Measurements from ENCODE around the gene TUBA4A.

TUBA4A gene

DNA sequence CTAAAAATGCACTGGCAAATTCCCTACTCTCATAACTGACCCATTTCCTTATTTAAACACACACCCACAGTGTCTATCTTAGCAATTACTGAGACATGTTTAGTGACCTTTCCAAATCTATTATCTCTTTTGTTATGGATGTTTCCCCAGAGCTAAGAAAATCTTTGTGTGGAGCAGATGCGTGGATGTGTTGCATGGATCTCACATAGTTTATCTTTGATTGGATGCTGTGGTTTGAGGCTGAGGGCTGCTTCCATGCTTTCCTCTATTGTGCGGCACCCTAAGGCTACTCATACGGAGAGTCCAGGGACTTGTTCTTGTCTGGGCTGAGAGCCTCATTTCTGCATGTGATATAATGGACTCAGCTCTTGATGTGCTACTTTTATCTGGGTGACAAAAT lies 19.4 kb downstream of the TUBA4A start:
- DNase-seq (ENCODE audit: low read depth): no peak

DNA sequence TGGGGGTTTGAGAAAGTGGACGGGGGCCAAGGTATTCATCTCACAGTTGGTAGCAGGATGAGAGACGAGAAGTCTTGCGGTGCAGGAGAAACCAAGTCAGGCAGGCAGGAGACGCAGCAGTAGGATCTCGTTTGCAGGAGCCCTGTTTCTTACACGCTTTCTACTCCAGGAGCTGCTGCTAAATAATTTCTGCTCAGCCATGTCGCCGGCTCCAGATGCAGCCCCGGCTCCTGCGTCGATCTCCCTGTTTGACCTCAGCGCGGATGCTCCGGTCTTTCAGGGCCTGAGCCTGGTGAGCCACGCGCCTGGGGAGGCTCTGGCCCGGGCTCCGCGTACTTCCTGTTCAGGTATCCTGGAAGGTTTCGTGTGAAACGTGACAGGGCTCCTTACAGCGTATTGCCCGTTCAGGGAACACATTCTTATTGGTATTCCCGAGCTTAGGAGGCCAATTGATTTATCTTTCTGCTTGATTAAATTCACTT lies 23.6 kb downstream of the TUBA4A start:
- no peak for DNase-seq (ENCODE audit: low read depth)

DNA sequence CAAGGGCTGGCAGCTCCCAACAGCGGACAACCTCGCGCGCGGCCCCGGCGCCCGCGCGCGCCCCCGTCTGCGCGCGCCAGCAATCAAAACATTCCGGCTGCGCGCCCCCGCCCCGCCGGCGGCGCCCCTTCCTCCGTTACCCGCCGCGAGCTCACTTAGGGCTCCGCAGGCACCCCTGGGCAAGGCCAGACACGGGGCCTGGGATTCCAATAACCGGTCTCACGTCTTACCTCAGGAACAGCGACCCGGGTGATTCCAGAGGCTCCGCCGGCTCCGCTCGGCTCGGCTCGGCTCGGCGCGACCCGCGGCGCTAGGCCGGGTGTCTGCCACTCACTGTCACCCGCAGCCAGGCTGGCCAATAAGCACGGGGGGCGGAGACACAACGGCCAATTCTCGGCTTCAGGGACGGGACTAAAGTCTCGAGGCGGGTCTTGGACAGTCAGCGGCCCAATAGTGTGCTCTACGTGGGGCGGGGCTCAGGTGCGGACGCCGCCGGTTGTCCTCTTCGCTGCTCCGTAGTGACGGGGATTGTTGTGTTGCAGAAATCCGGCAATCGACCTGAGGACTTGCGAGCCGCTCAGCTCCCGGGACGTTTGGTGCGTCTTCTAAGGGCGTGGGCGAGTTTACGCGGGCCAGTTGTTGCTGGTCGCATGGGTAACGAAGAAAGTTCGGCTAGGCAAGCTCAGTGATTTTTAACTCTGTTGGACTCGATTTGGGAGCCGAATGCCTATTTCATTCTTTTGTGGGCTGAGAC lies 24.2 kb downstream of the TUBA4A start, which contains the start of the genes ANKZF1 and ATG9A:
ANKZF1 (plus strand) TSS at position 502 of the 754 bp plus-strand sequence. CDS start 452 bp downstream, outside the sequence.
ATG9A (minus strand) TSS at position 332 of the 754 bp plus-strand sequence. CDS start 1,612 bp downstream, outside the sequence.
- DNase-seq (ENCODE audit: low read depth): peak; percentile 98

DNA sequence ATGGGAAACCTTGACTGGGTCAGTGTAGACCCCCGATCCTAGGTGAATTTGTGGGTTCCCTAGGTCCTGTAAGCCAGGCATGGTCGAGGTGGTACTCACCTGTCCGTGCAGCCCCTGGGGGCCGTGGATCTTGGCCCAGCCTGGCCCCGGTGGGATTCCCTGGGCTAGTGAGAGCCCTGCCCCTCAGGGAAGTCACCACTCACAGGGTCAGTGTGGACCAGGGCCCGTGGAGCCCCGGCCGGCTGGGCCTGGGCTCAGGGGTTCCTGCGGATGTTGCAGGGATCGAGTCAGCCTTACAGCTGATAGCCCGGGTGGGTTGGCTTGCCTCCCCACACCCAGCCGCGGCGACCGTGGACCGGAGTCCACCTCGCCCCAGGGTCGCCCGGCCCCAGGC lies 24.8 kb downstream of the TUBA4A start:
- no peak for DNase-seq (ENCODE audit: low read depth)

DNA sequence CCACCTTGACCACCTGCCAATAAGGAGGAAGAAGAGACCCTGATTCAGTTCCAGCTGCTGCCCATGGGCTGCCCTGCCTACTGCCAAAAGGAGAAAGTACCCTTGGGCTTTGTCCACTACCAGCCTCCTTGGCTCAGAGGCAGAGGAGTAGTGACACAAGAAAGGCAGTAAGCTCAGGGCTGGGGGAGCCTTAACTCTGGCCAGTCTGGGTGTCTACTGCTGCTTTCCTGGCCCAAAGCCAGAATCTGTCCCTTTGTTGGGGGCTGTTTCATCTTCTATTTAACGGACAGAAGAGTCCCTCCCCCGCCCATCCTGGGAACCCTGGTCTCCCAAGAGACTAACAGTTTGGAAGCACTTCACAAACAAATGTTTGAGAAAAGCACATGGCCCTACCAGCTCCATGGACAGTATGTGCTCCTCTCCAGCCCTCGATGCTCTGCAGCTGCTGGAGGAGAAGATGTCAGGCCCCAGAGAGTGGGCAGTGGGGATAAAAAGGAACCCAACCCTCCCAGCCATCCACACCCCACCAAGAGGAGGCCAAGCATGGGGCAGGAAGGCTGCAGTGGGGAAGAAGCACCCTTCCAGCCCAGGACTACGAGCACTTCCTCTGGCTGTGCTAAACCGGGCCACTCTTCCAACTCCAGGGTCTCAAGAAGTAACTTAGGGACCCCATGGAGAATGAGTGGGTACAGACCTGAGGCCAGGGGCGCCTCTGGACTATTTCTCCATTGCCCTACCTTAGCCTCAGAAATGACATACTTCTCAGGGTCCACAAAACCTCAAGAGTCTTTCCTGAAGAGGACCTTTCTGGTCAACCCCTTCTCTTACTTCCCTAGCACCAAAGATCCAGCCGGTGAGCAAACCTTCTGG lies 25.4 kb downstream of the TUBA4A start:
- no peak for DNase-seq (ENCODE audit: low read depth)

DNA sequence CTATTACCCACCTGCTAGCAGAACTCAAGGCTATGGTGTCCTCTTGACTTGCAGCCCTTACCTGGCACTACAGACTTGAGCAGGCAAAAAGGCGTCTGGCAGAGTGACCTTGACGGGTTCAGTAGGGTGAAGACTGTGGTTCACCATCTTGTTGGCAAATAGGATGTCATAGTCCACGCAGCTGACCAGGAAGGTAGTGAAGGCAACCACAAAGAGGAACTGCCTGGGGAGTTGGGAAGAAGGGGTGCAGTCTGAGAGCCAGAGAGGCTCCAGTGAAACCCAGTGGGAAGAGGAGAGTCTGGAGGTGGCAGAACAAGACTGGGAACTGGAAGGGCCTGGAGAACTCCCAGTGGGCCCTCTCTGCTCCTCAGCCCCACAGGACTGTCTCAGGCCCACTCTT lies 28.4 kb downstream of the TUBA4A start:
- no peak for DNase-seq (ENCODE audit: low read depth)

DNA sequence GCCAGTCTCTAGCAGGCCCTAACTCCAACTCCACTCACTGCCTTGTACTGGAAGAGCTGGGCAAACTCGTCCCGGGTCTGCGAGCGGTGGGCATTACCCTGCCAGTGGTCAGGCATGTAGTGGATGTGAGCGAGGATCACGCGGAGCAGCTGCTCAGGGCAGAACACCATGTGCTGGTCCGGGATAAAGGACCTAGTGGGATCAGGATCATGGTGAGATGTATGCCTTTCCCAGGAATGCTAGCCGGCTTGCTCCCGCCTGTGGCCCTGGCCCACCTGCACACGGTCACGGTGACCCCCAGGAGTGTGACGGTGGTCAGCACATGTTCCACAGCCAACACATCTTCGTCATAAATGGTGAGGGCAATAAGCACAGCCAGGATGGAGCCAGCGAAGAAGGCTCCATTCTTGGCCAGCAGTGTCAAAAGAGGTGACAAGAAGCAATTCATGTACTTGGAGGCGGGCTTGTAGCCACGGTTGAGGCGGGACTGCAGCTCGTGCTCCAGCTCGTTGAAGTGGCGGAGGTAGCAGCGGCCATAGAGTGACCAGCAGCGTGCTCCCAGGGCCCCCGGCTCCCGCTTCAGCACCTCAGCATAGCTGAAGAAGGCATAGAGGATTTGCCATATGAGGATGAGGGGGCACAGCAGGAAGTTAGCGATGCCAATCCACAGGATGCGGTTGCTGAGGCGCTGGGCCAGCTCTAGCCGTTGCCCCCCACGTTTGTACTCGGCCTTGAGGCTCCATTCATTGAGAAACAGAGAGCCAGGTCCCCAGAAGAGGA lies 29.7 kb downstream of the TUBA4A start:
- DNase-seq (ENCODE audit: low read depth): no peak

DNA sequence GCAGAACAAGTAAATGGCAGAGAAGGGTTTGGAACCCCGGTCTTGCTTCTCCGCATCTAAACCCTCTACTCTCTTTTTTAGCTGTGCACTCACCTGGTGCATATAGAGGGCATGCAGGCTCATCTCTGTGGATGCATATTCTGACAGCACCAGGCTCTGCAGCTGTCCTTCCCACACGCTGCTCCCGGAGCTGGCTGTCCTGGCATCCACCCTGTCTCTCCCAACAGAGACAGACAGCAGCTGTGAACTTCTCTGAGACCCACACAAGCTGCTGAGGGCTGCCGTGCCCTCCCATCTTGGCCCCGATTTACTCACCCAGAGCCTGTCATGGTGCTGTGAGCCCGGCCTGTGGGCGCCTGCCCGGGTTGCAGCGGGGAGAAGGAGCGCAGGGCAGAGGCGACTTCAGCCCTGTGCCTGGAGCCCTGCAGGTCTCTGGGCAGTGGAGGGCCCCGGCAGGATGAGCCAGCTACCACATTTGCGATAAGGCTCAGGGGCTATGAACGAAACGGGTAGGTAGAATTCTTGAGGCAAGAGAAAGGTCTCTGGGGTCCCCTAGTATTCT lies 31.7 kb downstream of the TUBA4A start:
- DNase-seq (ENCODE audit: low read depth): no peak

DNA sequence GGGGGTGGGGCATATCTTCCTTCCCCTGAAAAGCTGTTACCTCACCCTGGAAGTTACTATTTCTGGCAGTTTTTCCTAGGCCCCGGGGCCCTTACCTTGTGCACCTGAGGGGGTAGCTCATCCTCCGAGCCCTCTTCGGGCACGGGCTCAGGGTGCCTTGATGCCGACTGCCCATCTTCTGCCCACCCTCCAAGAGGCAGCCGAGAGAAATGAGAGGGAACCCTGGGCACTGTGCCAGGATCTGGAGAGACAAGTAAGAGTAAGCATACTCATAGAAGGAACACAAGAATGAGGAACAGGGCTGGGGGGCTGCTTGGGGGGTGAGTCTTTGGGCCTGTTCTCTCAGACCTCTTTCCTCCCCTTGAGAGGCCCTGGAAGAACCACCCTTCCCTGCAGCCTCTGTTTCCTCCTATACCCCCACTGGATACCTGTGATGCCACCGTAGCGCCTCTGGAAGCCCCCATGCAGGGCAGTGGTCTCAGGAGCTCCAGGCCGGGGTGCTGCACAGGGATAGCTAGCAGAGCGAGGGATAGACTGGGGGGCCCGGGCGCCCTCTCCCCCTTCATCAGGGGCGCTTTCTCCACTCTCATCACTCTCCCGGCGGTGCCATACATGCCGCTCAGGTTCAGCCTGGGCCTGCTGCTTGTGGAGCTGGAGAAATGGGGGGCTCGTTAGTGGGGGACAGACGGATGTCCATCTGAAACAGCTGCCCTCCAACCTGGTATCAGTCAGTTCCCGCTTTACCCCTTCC lies 32.9 kb downstream of the TUBA4A start:
- no peak for DNase-seq (ENCODE audit: low read depth)

DNA sequence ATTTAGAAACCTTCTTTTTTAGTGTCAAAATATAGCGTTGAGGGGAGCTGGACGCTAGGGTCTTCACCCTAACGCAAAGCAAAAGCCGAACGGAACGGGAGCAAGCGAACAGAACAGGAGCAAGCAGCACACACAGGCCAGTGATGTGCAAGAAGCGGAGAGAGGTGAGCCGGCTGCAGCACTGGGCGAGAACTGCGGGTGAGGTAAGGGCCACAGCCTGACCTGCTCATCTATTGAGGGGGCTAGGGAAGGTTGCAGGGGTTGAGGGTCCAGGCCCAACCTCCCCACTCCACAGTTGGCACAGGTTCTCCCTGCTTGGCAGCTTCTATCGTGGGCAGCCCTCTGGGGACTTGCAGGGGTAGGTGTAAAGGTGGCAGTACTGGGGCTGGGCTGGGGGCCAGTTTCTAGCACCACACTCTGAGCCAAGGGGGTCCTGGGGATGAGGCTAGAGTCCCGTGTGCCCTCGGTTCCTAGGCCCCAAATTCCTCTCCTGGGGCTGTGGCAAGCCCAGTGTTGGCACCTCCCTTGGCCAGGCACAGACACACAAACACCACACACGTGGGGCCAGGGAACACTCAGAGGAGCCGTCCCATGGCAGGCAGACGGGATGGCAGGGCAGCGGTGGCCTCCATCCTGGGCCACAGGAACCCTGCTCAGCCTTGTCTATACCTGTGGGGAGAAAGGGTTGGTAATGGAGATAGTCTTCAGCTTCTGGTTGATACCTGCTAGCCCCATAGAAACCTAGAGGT lies 33.8 kb downstream of the TUBA4A start:
- DNase-seq (ENCODE audit: low read depth): no peak

DNA sequence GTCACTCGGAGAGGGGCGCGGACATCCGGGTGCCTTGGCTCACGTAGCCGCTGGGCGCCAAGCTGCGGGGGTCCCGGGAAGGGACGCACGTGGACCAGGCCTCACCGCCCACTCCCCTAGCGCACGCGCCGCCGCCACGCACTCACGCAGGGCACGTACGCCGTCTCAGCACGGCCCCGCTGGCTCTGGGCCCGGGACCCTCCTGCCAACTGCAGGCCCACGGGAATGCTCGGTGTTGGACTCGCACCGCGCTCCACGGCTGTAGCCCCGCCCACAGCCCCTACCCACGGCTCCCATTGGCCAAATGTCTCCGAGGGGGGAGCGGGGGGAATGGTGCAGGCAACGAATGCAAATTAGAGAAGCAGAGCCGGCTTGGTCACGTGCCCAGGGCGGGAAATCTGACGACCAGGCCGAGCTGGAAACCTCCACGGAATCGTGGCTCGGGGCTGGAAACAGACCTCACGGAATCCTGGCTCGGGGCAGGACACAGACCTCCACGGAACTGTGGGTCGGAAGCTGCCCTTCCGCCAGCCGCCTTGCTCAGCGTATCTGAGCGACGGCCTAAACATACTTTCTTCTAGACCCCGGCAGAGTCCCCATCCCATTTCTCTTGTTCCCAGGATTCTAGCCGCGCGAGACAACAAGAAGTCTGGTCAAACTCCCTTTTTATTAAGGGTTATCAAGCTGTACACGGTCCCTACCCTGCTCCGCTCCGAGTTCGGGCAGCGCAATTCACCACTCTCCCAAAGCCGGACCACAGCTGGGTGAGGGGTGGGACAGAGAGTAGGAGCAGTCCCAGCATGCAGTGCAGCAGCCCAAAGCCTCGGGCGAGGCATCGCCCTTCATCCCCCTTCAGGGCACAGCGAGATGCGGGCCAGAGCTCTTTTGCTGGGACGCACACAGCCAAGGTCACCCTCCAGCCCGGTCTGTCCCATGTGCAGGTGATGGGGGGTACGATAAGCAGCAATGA lies 34.7 kb downstream of the TUBA4A start, which contains the start of gene ABCB6:
ABCB6 (minus strand) TSS at position 227 of the 970 bp plus-strand sequence. CDS start 285 bp downstream, outside the sequence.
- peak; percentile 83 for DNase-seq (ENCODE audit: low read depth)

DNA sequence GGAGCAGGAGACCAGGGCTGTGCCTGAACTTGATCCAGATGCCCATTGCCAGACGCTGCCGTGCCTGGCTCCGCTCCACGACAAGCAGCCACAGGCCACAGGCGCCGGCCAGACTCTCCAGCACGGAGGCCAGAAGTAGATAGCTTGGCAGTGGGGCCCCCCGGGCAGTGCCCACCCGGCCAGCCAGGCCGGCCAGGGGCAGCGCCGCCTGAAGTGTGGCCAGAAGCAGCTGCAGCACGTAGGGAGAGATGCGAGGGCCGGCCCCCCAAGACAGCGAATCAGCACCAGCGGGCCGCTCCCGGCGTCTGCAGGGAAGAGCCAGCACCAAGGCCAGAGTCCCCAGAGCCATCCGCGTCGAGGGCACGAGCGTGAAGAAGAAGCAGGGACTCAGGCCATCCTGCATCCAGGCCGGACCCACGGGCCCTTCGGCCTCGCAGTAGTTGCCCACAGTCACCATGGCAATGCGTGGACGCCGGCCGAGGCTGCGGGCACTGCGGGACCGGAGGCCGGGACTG lies 35.4 kb downstream of the TUBA4A start:
- DNase-seq (ENCODE audit: low read depth): no peak

DNA sequence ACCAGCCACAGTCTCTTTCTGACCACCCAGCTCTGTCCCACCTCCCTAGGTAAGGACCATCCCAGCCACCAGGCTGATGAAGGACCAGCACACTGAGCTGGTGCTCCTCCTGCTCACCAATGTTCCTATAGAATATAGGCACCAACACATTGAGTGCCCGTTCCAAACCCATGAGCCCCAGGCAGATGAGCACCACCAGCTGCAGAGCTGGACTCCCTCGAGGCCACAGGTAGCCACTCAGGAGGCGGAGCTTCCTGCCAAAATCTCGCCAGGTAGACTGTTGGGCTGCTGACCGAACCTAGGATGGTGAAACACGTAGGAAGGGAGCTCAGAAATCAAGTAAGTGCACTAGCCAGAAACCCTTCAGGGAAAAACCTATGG lies 37.2 kb downstream of the TUBA4A start:
- DNase-seq (ENCODE audit: low read depth): no peak

DNA sequence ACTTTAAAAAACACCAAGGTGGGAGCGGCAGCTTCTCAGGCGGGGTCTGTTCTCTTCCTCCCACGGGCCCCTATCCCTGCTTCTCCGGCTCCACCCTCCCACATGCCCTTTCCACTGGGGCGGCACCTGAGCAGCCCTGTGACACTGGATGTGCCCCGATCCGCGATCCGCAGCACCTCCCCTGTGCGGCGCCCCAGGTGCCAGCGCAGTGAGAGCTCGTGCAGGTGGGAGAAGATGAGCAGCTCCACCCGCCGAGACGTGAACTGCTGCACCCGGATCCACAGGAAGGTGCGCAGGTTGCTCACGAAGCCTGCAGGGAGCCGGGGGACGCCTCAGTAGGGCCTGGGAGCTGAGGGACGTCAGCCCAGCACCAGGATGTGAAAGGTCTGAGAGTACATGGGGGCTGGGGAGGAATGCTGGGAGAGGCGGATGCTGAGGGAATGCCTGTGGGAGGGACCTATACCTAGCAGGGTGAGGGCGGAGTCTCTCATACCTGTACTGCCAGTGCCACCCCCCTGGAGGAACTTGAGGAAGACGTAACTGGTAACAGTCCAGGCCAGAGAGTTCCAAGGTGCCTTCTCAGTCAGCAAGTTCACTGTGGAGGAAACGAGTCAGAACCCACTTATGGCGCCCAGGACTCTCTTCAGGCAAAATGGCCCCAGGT lies 37.7 kb downstream of the TUBA4A start:
- no peak for DNase-seq (ENCODE audit: low read depth)

DNA sequence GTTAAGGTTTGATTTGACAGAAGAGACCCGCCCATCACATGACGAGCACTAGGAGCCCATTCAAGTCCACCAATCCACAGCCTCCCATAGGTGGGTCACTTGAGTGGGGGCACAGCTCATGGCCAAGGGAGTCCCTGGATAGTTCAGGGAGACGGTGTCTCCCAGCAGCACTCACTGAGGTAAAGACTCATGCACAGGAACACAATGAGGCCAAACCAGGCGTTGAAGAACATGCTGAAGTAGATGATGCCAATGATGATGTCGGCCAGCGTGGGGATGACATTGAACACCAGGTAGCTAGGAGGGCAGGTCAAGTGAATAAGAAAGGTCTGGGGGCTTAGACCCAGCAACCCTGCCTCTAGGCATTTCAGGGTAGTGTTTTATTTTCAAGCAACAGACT lies 38.9 kb downstream of the TUBA4A start:
- no peak for DNase-seq (ENCODE audit: low read depth)

DNA sequence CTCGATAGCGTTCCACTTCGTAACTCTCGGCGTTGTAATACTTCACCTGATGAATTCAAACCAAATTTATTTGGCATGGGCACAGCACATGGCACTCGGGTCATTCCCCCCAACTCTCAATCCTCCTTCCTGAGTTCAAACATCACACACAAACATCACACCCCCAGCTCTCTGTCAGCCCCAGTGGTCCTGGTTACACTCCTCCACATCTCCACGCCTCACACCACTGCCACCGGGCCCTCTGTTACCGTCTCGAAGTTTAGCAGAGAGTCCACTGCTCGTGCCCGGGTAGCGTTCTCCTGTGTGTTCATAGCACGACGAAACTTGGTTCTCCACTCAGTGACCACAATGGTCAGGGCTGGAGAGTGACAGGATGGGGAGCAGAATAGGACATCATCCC lies 39.6 kb downstream of the TUBA4A start:
- DNase-seq (ENCODE audit: low read depth): no peak

DNA sequence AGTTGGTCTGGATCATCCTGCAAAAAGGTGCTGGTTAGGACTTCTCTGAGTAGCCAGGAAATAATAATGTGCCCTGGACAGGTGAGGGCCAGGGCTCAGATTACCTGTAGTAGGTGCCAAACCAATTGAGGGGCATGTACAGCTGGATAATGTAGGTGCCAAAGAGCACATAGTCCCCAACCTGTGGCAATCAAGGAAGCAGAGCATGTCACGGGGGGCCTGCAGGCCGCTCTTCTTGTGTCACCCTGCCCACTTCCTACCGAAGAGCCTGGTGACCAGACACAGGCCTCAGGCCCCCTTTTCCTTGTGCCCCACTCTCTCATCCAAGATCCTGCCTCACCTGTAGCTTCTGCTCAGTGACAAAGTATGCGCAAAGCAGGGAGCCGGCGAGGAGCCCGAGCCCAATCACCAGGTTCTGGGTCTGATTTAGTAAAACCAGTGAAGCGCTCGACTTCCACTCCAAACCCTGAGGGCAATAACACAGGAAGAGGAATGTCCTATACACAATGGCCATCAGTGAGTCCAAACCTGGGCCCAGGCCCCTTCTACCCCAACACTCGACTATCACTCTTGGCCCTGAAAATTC lies 40.1 kb downstream of the TUBA4A start:
- DNase-seq (ENCODE audit: low read depth): no peak

DNA sequence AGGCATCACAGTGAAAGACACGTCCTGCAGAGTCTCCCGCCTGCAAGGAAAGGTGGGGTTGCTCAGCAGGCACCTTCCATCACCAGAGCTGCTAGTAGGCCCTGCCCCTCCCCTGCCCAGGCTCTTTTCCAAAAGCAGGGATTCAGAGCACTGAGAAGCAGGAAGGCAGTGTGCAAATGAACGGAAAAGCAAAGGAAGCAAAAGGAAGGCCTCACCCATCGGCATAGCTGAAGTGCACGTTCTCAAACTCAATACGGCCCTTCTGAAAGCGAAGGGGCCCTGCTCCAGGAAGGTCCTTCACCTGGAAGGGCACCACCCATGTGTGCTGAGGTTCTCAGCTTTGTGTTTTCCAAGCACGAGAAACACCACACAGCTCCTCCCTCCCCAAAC lies 40.7 kb downstream of the TUBA4A start:
- DNase-seq (ENCODE audit: low read depth): no peak

Measured in stimulated activated CD8-positive, alpha-beta memory T cell treated with anti-CD3 and anti-CD28 coated beads, Interleukin-4, amount 100 ng/mL, for 24 hours (primary cell).